CD4-positive, alpha-beta memory T cell (primary cell): Measurements from ENCODE around the gene PRICKLE2. TPM values are rescaled to one million over a fixed set of nuclear protein-coding genes. Genes with fewer than 3 reads are reported as not detected.

ENCODE experiments used
- CTCF ChIA-PET: fragments of 350-600 bp; sonication (Branson Sonifier 250); formaldehyde crosslinking; loops from one replicate; lab custom pipeline; 2021; ENCODE audit warnings: inconsistent platforms; ENCODE audit not compliant: partially characterized antibody; lab: Charles Lee
- POLR2A ChIA-PET: fragments of 350-600 bp; sonication (Branson Sonifier 250); formaldehyde crosslinking; loops from one replicate; lab custom pipeline; 2021; ENCODE audit not compliant: partially characterized antibody; lab: Charles Lee
- DNase-seq, 5 donors: peaks; one replicate each; pipeline versions ENCODE4 v3.0.0 to v3.0.0-alpha.2; 2020 to 2022; ENCODE audit warnings: mixed read lengths in 1 of 5
- H3K27ac ChIP-seq: one replicate; pipeline ENCODE4 v1.7.0; 2013; ENCODE audit warnings: low read depth, low read length
- H3K27me3 ChIP-seq: 2 replicates; pipeline ENCODE4 v1.7.0; 2013; ENCODE audit warnings: mild to moderate bottlenecking, low read length, moderate library complexity; ENCODE audit not compliant: insufficient read depth
- H3K36me3 ChIP-seq: 2 replicates; pipeline ENCODE4 v1.7.0; 2013; ENCODE audit warnings: mild to moderate bottlenecking, low read length, moderate library complexity; ENCODE audit not compliant: insufficient read depth
- H3K4me1 ChIP-seq: 2 replicates; pipeline ENCODE4 v1.7.0; 2013; ENCODE audit warnings: mild to moderate bottlenecking, low read length, moderate library complexity; ENCODE audit not compliant: insufficient read depth
- H3K4me3 ChIP-seq, 2 donors: one replicate each; pipeline ENCODE4 v1.7.0; 2013; ENCODE audit warnings: low read length in 2 of 2, mild to moderate bottlenecking in 1 of 2
- H3K9me3 ChIP-seq, 2 donors: one replicate each; pipeline ENCODE4 v1.7.0; 2013; ENCODE audit warnings: low read length in 2 of 2, control low read depth in 1 of 2; ENCODE audit not compliant: control insufficient read depth in 1 of 2
- H3K27ac Mint-ChIP-seq, 7 donors: one replicate each; pipeline ENCODE4 v1.8.0; 2020 to 2021; ENCODE audit warnings: mixed read lengths in 7 of 7, mild to moderate bottlenecking in 6 of 7, inconsistent platforms in 3 of 7, moderate library complexity in 3 of 7
- H3K27me3 Mint-ChIP-seq, 2 donors: one replicate each; pipeline ENCODE4 v1.8.0; 2020 to 2021; ENCODE audit warnings: mixed read lengths in 2 of 2
- H3K36me3 Mint-ChIP-seq, 2 donors: one replicate each; pipeline ENCODE4 v1.8.0; 2020 to 2021; ENCODE audit warnings: mixed read lengths in 2 of 2, inconsistent platforms in 1 of 2, mild to moderate bottlenecking in 1 of 2
- H3K4me1 Mint-ChIP-seq, 4 donors: one replicate each; pipeline ENCODE4 v1.8.0; 2020 to 2021; ENCODE audit warnings: mixed read lengths in 4 of 4, mild to moderate bottlenecking in 1 of 4
- H3K4me3 Mint-ChIP-seq, 8 donors: one replicate each; pipeline ENCODE4 v1.8.0; 2020 to 2021; ENCODE audit warnings: mixed read lengths in 8 of 8, mild to moderate bottlenecking in 7 of 8, moderate library complexity in 6 of 8, inconsistent platforms in 3 of 8
- H3K9me3 Mint-ChIP-seq, 8 donors: one replicate each; pipeline ENCODE4 v1.8.0; 2020 to 2021; ENCODE audit warnings: mixed read lengths in 8 of 8, mild to moderate bottlenecking in 5 of 8, inconsistent platforms in 3 of 8, moderate library complexity in 1 of 8
- intact Hi-C: fragments of 100-400 bp; cut with micrococcal nuclease; formaldehyde crosslinking; loops from one replicate; pipeline ENCODE4 v1.15.1; 2023
- polyA plus RNA-seq, 2 donors: library from polyadenylated mRNA; unstranded; fragments of 300-500 nt; fragmentation: Illumina TruSeq; gene quantifications; one replicate each; pipeline ENCODE4 v1.2.3, GENCODE V29; 2021
- total RNA-seq, 2 experiments: library from RNA; stranded (reverse); gene quantifications; one replicate each; pipeline ENCODE4 v1.2.3, GENCODE V29; 2021

Gene PRICKLE2
- total and polyA plus RNA-seq, 4 experiments from 2014 or later: not detected

DNA sequence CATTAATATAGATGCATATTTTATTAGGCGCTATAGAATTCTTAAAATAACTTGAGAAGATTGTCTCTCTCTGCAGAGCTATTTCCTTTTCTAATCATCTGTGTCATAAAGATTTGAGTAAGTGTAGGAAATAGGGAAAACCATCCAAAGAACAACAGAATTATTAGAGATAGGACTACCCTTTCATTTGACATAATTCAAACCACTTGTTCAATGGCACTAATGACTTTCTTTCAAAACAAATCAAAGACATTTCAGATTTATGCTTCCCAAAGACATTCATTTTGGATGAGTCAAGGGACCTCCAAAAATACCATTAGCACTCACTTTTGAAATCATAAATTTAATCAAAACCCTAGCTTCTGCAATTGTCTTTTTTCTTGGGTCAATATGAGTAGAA is 29.5 kb downstream of the PRICKLE2 start:
- Histone ChIP-seq H3K27me3 (no peaks in the 10 kb centered on the region), H3K4me3 (no peak overlapping the region), H3K27ac (no peak overlapping the region), H3K4me1 (no peaks in the 10 kb centered on the region), H3K36me3 (no peaks in the 10 kb centered on the region), H3K9me3 (no peaks in the 10 kb centered on the region)
- Mint-ChIP-seq H3K9me3 (peaks cover 0 to 10% (median 5%) of the 10 kb centered on the region in 8 donors), H3K4me3 (no peak overlapping the region), H3K27me3 (peaks cover 2 to 5% of the 10 kb centered on the region in 2 donors), H3K36me3 (no peaks in the 10 kb centered on the region), H3K4me1 (no peaks in the 10 kb centered on the region), H3K27ac (no peak overlapping the region)
- CTCF ChIA-PET: no interaction called here
- intact Hi-C loops: no loop called here
- POLR2A ChIA-PET: no interaction called here
- DNase-seq: no peak

DNA sequence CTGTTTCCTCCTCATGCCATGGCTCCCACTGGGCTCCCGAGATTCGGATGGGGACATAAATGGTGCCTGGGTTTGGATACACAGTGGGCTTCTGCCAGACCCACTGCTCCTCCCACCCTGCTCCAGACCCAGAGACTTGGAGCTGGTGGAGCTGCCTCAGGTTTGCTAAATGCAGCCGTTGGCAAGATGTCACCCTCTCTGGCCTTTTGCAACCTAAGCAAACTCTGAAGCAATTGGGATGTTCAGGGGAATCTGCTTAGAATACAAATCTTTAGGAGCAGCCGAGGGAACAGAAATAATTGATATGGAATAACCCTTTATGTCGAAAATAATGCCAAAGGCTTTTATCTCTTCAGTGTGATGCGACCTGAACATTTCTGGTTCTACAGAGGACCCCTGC is 33.4 kb downstream of the PRICKLE2 start:
- Histone ChIP-seq H3K27ac (no peak overlapping the region), H3K9me3 (no peaks in the 10 kb centered on the region), H3K4me3 (no peak overlapping the region), H3K27me3 (no peaks in the 10 kb centered on the region), H3K36me3 (no peaks in the 10 kb centered on the region), H3K4me1 (no peaks in the 10 kb centered on the region)
- no peak for DNase-seq
- no peak overlapping the region for H3K27ac Mint-ChIP-seq
- H3K9me3 Mint-ChIP-seq: peaks cover 0 to 5% (median 3%) of the 10 kb centered on the region in 8 donors
- no peak overlapping the region for H3K4me3 Mint-ChIP-seq
- no peaks in the 10 kb centered on the region for H3K4me1 Mint-ChIP-seq
- peaks cover 0 to 5% of the 10 kb centered on the region in 2 donors for H3K27me3 Mint-ChIP-seq
- ChIA-PET POLR2A (no interaction called here), CTCF (no interaction called here)
- H3K36me3 Mint-ChIP-seq: no peaks in the 10 kb centered on the region
- intact Hi-C loops: no loop called here

DNA sequence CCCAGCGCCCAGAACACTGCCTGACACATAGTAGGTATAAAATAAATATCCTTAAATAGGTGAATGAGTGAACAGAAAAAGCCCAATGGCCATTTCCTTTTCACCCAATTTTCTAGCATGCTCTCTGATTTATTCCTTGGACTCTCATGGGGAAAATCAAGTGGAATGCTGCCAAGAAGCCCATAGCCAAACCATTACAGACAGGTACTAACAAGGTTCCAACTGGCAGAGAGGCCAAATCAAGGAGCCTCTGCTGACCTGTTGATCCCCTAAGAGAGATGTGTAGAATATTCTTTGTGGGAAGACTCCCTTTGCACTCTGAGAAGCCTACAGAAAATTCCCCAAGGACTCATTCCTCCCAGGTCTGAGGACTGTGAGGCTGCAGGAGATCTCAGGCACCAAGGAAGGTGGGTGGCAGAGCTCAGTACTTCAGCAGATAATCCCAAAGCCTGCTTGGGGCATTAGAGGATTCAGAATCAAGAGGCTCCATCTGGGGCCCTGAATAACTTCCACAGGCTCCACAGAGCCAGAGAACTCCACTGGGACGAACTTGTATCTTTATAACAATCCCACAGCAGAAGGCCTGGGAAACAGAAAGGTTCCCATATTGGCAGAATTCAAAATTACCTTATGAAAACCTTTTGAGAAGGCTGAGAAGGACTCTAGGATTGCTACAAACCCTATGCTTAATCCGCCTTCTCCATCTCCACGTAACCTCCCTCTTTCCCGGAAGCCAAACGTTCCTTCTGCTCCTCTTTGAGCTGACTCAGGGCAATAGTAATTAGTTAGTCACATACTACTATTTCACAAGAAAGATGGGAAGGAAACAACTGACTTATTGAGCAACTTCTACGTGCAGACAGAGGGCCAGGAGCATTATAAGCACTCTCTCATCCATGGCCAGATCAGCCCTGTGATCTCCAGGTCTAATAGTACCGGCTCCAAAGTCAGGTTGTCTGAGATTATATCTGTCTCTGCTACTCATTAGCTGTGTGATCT is 34.5 kb downstream of the PRICKLE2 start:
- no peaks in the 10 kb centered on the region for H3K27me3 ChIP-seq
- no peak overlapping the region for H3K27ac Mint-ChIP-seq
- H3K27me3 Mint-ChIP-seq: peaks cover 1 to 5% of the 10 kb centered on the region in 2 donors

GRCh38 chr3:64188810-64189560 is 36.3 kb downstream of the PRICKLE2 start:
- Histone ChIP-seq H3K4me3 (no peak overlapping the region), H3K9me3 (no peaks in the 10 kb centered on the region), H3K4me1 (no peaks in the 10 kb centered on the region), H3K36me3 (no peaks in the 10 kb centered on the region), H3K27ac (no peak overlapping the region), H3K27me3 (no peaks in the 10 kb centered on the region)
- intact Hi-C loops: no loop called here
- DNase-seq: no peak
- peaks cover 0 to 4% (median 3%) of the 10 kb centered on the region in 8 donors for H3K9me3 Mint-ChIP-seq
- no peaks in the 10 kb centered on the region for H3K4me1 Mint-ChIP-seq
- no peaks in the 10 kb centered on the region for H3K36me3 Mint-ChIP-seq
- H3K4me3 Mint-ChIP-seq: no peak overlapping the region
- no peak overlapping the region for H3K27ac Mint-ChIP-seq
- POLR2A ChIA-PET: no interaction called here
- CTCF ChIA-PET: no interaction called here
- H3K27me3 Mint-ChIP-seq: peaks cover 1 to 5% of the 10 kb centered on the region in 2 donors

More for the DNA sequence above, 34.5 kb downstream of the PRICKLE2 start:
- Histone ChIP-seq H3K9me3 (no peaks in the 10 kb centered on the region), H3K36me3 (no peaks in the 10 kb centered on the region), H3K4me1 (no peaks in the 10 kb centered on the region), H3K4me3 (no peak overlapping the region), H3K27ac (no peak overlapping the region)
- DNase-seq: no peak
- peaks cover 0 to 5% (median 3%) of the 10 kb centered on the region in 8 donors for H3K9me3 Mint-ChIP-seq
- no peaks in the 10 kb centered on the region for H3K36me3 Mint-ChIP-seq
- ChIA-PET POLR2A (no interaction called here), CTCF (no interaction called here)
- no peak overlapping the region for H3K4me3 Mint-ChIP-seq
- H3K4me1 Mint-ChIP-seq: no peaks in the 10 kb centered on the region
- intact Hi-C loops: no loop called here

DNA sequence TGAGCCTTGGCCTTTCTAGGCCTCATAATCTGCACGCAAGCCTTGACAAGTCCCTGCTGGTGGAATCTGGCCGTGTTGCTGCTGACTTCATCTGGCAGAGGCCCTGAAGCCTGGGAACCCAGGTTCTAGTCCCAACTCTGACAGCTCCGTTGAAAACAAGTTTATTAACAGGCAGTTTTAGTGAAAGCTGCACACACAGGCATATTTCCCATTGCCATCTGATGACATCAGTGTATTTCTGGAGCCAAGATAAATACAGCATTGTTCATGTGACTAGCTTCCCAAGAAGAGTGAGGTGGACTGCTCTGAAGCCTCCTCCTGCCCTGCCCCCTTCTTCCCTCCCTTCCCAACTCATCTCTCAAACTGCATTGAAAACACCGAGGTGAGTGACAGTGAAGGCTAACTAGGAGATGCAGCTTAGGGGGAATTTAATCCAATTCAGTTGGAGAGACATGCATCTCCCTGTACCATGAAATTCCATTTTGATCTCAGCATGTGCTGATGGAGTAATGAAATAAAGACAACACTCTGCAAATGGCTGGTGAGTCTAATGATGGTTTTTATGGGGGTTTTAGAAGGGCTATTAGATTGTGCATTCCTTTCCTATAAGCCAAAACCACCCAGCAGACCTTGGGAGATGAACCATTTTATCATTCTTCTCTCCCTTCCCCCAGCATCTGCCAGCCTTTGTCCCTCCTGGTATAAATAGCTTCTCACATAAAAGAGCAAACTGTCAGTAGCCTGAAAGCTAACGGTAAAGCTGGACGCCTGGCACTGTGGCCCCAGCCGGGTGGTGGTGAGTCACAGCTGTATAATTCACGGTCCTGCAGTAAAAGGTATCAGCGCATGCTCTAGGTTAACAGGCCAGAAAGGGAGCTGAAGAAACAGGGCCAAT is 38.0 kb downstream of the PRICKLE2 start:
- H3K27me3 ChIP-seq: no peaks in the 10 kb centered on the region
- no peak overlapping the region for H3K27ac ChIP-seq
- peaks cover 0 to 3% of the 10 kb centered on the region in 2 donors for H3K27me3 Mint-ChIP-seq
- no peaks in the 10 kb centered on the region for H3K9me3 ChIP-seq
- H3K36me3 ChIP-seq: no peaks in the 10 kb centered on the region
- intact Hi-C loops: no loop called here
- ChIA-PET POLR2A (no interaction called here), CTCF (no interaction called here)
- H3K4me3 ChIP-seq: no peak overlapping the region
- H3K4me1 Mint-ChIP-seq: no peaks in the 10 kb centered on the region
- H3K4me1 ChIP-seq: no peaks in the 10 kb centered on the region
- DNase-seq: no peak
- no peak overlapping the region for H3K4me3 Mint-ChIP-seq
- H3K36me3 Mint-ChIP-seq: no peaks in the 10 kb centered on the region
- H3K9me3 Mint-ChIP-seq: peaks cover 0 to 2% (median 0%) of the 10 kb centered on the region in 8 donors
- H3K27ac Mint-ChIP-seq: no peak overlapping the region

DNA sequence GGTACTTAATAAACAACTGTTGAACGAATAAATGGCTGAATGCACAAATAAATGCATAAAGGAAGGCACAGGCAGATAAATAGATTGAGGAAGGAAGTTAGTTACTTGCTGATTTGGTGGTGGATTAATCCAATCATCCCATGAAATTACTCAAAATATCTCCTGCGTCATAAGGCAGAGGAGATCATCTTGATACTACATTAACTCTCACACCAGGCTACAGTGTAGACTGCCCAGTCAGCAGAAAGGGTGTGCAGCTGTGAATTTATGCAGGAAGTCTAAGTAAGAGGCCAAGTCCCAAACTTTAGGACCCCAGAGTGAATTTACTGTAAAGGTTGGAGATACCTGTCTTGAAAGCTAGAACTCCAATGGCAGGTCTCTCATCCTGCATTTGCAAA is 38.6 kb downstream of the PRICKLE2 start:
- ChIA-PET POLR2A (no interaction called here), CTCF (no interaction called here)
- Mint-ChIP-seq H3K27me3 (peaks cover 2 to 3% of the 10 kb centered on the region in 2 donors), H3K4me1 (no peaks in the 10 kb centered on the region), H3K27ac (no peak overlapping the region), H3K36me3 (no peaks in the 10 kb centered on the region), H3K9me3 (peaks cover 0 to 2% (median 0%) of the 10 kb centered on the region in 8 donors), H3K4me3 (no peak overlapping the region)
- Histone ChIP-seq H3K4me3 (no peak overlapping the region), H3K27ac (no peak overlapping the region), H3K9me3 (no peaks in the 10 kb centered on the region), H3K4me1 (no peaks in the 10 kb centered on the region), H3K27me3 (no peaks in the 10 kb centered on the region), H3K36me3 (no peaks in the 10 kb centered on the region)
- DNase-seq: no peak
- intact Hi-C loops: no loop called here
